GM12801 (cell line): ENCODE data around the gene RTL5.

Source experiments
- TF ChIP-seq, protein P1 (sequence below): IDR thresholded peaks from one replicate; pipeline ENCODE4 v1.5.1; 2011; ENCODE audit warnings: control low read depth; ENCODE audit not compliant: insufficient read length; ENCODE audit errors: extremely low read depth

The RTL5 gene

DNA sequence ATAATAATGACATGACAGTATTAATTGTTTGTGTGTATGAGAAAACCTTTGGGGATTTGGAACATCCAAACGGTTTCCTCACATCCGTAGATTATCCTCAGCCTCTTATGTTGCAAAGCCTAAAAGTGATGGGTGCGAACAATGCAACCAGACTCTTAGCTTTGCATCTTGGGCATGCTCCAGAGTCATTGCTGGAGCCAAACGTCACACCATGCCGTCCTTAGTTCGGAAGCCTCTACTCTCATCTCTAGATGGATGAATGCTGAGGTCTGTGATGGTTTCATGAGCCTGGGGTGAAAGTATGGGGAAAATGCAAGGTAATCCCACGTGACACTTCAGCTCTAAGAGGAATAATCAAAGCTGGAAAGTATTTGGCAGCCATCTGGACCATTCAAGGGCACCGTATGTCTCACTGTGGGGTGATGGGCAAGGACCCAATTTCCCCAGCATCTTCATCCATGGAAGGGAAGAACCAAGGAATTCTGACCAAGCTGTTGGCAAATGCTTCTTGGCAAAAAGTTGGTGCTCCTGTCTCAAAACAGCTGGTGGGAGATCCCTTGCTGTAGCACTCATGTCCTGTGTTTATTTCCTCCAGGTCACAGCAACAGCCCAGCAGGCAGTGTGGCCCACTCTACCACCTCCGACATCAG is 6.3 kb upstream of the RTL5 start:
- TF ChIP-seq, protein P1, sequence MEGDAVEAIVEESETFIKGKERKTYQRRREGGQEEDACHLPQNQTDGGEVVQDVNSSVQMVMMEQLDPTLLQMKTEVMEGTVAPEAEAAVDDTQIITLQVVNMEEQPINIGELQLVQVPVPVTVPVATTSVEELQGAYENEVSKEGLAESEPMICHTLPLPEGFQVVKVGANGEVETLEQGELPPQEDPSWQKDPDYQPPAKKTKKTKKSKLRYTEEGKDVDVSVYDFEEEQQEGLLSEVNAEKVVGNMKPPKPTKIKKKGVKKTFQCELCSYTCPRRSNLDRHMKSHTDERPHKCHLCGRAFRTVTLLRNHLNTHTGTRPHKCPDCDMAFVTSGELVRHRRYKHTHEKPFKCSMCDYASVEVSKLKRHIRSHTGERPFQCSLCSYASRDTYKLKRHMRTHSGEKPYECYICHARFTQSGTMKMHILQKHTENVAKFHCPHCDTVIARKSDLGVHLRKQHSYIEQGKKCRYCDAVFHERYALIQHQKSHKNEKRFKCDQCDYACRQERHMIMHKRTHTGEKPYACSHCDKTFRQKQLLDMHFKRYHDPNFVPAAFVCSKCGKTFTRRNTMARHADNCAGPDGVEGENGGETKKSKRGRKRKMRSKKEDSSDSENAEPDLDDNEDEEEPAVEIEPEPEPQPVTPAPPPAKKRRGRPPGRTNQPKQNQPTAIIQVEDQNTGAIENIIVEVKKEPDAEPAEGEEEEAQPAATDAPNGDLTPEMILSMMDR = no peak

DNA sequence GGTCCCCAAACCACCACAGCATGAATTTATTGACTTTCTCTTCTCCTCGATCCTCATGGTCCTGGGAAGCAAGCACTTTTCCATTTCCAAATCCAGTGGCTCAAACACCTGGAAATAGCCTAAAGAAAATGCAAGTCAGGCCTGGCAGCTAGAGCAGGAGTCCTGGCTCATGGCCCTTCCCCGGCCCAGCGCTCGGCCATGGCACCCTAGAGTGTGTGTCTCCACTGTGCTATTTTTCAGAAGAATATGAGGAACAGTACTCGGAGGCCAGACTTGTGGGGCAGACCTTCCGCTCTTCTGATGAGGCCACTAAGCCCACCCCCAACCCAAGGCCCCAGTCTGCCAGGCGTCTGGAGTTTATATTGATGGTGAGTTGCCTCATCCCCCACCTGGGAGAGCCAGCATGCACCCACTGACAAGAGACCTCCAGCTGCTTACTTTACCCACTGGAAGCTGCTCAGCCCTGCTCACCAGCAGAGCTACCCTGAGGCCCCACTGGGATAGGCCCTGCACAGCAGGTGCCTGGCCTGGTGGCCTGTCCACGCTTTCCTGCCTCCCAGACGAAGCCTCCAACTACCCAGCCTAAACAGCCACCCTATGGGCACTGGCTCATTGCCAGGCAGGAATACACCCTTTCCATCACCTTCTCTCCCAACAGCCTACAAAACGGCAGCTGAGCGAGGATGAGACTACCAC is 2.3 kb upstream of the RTL5 start:
- TF ChIP-seq, protein P1 = no peak

DNA sequence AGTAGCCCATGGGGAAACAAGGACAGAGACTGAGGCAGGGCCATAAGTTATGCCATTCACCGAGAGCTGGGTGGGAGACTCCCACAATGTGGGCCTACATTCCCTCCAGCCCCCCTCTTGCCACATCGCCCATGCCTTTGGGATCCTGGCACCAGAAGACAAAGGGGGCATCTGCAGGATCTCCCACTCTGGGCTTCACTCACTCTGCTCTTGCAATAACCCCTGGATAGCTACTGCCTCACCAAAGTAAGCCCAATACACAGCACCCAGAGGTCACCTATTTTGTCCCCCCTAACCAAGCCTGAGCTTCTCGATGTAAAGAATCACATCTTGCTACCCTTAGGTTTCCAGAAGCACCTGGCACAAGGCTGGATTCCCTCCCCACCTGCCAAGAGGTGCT is 741 bp upstream of the RTL5 start:
- TF ChIP-seq, protein P1 = no peak

DNA sequence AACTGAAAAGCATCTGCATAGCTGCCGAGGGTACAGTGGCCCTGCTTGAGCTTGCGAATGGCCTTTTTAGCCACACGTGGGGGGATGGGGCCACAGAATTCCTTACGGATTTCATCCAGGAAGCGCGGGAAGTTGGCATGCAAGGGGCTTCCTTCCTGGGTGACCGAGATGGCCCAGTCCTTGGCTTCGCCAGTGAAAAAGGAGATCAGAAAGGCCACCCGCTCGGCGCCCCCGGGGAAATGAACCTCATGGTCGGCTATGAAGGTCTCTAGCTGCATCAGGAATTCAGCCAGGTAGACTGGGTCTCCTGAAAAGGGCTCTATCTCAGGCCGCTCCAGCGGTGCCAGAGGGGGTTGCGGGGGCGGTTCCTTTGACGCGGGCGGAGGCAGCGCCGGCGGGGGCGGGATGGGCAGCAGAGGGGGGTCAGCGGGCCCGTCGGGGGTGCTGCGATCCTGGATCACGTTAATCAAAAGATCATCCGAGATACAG is 909 bp downstream of the RTL5 start:
- TF ChIP-seq, protein P1 = no peak

DNA sequence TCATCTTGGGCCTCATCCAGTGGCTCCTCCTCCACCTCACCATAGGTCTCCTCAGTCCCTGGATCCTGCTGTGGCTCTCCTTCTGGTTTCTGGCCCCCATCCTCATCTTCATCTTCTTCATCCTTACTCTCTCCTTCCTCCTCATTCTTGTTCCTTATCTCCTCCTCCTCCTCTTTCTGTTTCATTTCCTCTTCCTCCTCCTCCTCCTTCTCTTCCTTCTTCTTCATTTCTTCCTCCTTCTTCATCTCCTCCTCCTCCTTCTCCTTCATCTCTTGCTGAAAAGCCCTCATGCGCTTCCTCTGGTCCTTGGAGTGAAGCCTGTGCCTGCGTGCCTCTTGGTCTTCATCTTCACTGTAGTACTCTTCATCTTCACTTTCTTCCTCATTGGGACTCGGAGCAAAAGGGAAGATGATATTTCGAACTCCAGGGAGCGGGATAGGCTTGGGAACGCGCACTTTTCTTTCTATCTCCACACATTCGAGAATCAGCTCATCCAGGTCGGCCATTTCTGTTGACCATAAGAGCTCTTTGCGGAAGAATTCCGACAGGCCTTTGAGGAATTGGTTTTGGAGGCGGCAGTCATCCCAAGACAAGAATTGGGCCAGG is 1.5 kb downstream of the RTL5 start:
- TF ChIP-seq, protein P1 = no peak

DNA sequence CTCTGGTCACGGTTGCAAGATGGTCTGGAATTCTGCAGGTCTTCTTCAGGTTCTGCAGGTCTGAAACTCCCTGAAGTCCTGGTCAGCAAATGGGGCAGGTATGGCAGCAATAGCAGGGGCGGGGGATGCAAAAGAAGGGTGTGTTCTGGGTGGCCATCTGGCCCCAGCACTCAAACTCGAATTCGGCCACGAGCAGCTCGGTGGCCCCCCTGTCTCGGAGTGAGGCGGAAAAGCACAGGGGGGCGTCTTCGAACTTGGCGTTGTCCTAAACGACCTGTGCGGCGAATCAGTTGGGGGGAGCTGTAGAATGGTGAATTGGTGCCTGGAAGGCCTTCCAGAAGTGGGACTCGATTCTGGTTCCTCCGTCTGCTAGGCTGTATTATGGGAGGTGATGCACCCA is 2.1 kb downstream of the RTL5 start:
- TF ChIP-seq, protein P1 = no peak

DNA sequence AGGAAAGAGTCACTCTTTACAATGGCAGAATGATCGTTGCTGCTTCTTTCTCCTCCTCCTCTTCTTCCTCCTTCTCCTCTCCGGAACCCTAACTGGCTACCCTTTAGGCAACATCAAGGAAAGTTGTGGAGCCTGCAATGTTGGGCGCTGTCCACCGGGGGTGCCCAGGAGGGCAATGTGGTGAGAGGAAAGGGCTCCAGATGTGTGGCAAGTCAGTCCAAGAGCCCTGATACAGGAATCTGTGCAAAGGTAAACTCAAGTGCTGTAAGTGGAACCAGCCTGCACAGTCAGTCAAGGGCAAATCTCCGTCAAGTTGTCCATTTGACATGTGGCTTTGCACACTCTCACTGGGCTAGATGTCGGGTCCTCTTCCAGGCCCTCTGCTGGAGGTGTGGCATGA is 2.8 kb downstream of the RTL5 start:
- TF ChIP-seq, protein P1 = no peak
